Activated naive CD4-positive, alpha-beta T cell treated with Interleukin-2 at 50 U/mL for 16 hours (primary cell): ENCODE data around the gene GLT6D1.
"Not testable (repeated sequence)": the region's sequence is repeated elsewhere in the genome, so short reads cannot be mapped to it uniquely, and the experiment has no call there.

Experiments used
- DNase-seq: peaks from one replicate; pipeline ENCODE4 v3.0.0-alpha.2; 2020

Gene GLT6D1

DNA sequence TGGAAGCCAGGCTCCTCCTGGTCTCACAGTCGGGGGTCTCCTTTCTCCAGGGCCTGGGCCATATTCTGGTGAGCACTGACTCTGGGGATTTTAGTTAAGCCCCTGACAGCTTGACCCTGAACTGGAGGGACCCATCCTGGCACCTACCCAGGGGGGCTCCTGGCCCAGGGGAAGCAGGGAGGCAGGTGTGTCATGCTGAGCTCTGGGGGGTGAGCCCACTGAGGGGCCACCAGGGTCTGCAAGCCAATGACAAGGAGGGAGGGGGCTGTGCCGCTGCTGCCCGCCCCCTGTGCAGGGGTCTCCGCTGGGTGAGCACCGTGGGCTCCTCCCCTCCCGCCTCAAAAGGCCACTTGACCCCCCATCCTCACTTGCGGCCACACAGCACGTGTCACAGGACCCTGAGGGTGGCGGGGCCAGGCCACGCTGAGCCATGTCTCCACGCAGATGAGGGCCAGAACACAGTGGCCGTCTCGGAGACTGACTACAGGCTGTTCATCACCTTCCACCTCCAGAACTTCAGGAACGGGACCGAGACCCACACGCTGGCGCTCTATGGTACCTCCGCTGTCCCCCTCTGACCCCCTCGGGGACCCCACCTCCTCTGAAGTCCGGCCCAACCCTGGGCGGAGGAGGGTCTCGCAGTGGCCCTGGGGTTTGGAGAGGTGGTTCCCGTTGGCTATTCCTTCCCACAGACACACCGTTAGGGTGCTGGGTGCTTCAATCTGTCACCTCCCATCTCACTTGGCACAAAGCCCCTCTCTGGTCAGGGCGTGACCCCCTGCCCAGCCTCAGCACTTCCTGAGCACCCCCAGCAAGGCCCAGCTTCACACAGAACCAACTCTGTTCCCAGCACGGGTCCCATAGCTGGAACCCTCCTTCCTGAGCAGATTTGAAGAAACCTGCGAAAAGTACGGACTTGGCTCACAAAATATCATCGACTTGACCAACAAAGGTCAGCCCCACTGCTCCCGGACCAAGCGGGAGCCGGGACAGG is 25.8 kb upstream of the GLT6D1 start:
- DNase-seq, result no peak

DNA sequence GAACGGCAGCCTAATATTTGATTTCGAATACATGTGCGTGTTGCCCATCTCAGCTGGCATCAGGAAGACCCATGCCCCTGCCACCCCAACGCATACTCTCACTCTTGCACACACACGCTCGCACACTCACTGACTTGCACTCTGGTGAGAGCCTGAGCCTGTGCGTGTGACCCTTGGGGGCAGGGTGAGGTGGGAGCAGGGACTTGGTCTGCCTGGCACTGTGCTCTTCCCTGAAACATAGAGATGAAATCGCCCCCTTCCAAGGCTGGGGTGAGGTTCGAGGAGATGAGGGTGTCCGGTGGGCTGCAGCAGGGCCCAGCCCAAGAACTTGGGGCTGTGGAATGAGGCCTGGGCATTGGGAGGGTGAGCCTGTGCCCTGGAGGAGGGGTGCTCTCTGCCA is 24.9 kb upstream of the GLT6D1 start:
- no peak for DNase-seq

DNA sequence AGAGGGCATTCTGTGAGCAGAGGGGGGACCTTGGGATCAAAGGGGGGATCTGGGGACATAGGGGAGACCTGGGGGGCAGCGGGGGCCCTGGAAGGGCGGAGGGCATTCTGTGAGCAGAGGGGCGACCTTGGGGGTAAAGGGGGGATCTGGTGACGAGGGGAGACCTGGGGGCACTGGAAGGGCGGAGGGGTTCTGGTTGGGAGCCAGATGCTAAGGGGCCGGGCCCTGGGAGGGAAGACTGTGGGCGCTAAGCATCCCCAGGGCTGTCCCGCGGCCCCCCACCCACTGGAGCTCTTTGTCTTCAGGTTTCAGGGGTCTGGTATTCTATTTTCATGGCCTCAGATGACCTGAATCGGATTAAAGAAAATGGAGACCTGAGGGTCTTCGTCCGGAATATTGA is 24.5 kb upstream of the GLT6D1 start:
- no peak for DNase-seq

DNA sequence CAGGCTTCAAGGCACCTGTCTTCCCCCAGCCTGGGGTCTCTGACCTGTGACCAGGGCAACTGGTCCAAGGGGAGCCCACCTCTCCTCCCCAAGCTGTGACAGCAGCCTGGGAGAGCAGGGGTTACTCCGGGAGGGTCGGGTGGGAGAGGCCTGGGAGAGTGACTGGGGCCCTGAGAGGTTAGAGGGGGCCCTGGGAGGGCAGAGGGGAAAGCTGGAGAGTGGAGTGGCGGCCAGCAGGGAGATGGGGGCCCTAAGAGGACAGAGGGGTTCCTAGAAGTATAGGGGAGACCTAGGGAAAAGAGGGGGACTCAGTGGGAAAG is 24.1 kb upstream of the GLT6D1 start:
- no peak for DNase-seq

DNA sequence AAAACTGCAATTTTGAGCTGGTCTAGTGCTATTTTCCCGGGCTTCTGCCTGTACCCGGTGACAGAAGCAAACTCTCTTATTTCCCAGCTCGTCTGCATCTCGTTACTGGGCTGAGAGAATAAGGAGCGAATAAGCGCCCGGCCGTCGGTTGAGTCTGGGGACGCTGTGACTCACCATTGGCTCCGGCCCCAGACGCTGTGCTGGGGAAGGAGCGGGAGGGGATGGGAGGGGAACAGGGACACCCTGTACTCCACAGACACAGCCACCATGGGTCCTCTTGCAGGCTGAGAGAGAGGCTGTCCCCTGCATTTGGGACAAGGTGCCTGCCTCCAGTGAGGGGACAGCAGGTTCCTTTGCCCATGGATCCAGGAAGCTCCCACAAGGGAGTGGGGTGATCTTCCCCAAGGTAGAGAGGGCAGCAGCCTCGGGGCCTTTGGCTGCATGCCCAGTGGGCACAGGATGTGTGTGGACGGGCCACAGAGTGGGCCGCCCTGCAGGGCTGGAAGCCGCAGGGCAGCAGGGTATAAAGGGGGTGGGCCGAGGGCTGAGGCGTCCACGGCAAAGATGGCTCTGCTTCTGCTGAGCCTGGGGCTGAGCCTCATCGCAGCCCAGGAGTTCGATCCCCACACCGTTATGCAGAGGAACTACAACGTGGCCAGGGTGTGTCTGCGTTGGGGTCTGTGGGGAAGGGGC is 23.6 kb upstream of the GLT6D1 start, which contains the start of gene LCN9:
Gene LCN9 (plus strand): TSS at position 552 of the 693 bp plus-strand sequence. CDS start 13 bp downstream, at position 565.
- no peak for DNase-seq

DNA sequence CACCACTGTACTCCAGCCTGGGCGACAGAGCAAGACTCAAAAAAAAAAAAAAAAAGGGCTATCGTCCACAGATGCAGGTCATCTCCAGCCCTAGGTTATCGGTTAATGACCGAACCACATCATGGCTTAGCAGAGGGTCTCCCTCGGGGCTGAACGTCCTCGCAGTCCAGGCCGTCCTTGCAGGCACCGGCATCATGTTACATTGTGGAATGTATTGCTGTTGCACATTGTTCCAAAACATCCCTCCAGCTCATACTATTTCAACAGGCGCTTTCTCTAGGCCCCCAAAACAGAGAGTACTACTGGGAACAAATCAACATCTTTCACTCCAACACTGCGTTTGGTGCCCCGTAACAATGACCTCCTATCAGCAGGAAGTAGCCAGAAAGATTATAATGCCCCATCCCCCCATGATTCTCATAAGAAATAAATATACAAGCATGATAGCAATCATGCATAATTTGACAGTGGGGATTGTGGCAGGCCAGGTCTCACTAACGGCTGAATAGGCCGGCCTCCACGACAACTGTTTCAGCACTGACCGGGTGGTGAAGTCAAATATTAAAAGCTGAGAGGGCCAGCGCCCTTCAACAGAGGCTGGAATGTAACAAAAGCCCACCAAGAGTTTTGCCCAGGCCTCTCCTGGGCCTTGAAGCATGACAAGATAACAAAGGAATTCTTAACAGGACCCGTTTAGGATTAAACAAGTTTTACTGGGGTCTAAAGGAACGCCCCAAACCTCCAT is 22.6 kb upstream of the GLT6D1 start:
- DNase-seq, result no peak

DNA sequence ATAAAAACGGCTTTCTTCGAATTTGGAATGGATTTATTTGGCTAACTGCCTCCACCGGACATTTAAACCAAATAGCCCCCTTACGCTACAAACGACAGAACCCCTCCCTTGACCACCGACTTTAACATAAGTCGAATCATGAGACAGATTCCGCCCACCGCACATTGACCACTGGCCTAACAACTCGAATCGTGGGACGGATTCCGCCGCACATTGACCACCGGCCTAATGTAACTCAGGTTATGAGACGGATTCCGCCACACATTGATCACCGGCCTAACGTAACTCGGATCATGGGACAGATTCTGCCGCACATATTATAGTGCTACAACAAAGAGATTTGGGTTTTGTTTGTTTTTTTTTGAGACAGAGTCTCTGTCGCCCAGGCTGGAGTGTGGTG is 21.1 kb upstream of the GLT6D1 start:
- no peak for DNase-seq

DNA sequence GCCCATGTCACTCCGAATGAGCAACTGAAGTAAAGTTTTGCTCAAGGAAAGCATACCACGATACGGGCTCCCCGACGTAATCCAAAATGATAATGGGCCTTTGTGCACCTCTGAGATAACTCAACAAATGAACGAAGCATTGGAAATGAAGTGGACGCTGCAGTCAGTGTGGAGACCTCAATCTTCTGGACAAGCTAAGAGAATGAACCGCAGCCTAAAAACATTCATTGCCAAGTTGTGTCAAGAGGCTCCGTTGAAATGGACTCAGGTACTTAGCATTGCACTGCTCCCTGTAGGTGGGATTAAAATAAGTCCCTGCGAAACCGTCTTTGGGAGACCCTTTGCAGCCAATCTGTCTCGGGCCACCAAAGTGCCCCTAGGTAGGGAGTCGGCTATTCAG is 19.9 kb upstream of the GLT6D1 start:
- no peak for DNase-seq

DNA sequence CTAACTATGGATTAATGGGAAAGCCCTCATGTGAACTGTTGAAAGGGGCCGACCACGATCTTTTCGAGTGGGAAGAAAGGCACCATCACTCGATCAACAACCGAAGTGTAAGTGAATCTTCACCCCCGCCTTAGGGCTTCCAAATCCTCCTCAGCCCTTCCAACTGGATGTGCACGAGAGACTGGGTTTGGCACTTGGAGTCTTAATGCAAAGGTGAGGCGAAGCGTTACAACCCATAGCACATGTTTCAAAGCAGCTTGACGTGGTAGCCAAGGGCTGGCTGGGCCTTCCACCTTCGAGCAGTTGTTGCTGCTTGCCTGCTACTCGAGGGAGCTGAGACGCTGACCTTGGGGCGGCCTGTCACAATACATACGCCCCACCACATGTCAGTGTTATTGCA is 18.1 kb upstream of the GLT6D1 start:
- no peak for DNase-seq

DNA sequence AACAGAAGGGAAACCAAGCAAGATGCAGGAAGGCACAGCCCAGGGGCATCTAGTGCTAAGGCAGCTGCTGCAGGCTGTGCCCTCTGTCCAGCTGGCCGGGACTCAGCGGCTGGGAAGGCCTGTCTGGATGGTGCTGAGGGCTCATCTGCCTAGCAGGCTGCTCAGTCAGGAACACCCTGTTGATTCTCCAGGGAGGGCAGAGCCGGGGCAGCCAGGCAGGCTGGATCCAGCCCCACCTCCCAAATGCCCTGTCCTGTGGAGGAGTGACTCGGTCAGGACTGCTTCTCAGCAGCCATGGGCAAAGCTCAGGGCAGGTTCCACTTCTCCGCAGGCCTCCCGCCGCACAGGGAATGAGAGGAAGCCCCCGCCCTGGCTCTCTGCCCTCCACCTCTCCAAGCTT is 16.0 kb upstream of the GLT6D1 start:
- DNase-seq, result no peak

DNA sequence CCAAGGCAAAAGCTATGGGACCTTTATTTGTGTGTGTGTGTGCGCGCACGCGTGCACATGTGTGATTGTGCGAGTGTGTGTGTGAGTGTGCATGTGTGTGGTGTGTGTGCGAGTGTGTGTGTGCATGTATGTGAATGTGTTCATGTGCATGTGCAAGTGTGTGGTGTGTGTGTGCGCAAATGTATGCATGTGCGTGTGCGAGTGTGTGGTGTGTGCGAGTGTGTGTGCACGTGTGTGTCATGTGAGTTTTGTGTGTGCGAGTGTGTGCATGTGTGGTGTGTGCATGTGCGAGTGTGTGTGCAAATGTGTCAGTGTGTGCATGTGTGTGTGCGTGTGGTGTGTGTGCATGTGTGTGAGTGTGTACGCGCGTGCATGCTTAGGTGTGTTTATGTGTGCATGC is 11.1 kb upstream of the GLT6D1 start:
- no peak for DNase-seq

DNA sequence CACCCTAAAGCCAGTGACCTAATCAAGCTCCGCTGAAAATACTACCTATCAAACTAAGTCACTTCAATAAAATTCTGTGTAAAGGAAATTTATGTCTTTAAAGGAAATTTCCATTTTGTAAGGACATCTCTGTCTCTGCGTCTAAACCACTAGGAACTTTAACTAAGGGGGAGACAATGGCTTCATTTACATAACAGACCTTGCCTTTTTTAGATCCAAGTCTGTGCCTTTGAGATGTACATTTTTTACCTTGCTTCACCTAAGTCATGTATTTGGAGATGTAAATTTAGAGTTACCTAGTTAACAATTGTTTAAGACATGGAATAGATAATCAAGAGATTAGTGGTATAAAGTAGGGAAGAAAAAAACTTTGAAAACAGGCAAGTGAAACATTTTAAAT is 10.2 kb upstream of the GLT6D1 start:
- DNase-seq, result no peak

DNA sequence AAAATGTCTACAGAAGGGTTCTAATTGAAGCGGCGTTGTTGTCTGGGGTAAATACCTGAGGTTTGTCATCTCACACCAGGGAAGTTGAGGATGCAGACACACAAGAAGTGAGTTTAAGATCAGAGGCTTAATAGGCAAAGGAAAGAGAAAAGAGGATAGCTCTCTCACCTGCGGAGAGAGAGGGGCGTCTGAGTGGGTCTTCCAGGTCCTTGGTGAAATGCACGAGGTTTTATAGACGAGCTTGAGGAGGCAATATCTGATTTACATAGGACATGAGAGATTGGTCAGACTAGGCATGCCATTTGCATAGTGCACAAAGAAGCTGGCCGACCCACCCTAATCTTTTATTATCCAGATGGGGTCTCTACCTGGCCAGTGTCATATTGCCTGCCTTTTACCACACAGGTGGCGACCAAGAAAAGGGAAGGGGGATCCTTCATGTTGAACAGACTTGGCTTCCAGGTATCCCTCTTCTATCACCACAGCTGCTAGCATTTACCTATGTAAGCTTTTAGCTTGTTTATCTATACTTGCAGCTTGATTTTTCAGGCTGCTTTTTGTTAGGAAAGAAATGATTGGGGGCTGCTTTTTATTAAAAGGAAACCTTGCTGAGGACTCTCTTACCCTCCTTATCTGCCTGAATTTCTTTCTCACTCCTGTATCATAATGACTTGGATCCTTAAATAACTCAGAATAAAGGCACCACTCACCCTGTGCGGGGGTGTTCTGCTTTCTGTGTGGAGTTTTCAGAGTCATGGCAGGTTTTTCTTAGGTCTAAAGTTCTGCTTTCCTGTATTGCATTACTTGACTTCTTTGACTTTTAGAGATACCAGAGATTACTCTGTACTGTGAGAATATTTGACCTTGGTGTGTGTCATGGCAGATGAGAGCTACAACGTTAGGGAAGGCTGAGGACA is 9.4 kb upstream of the GLT6D1 start:
- no peak for DNase-seq

DNA sequence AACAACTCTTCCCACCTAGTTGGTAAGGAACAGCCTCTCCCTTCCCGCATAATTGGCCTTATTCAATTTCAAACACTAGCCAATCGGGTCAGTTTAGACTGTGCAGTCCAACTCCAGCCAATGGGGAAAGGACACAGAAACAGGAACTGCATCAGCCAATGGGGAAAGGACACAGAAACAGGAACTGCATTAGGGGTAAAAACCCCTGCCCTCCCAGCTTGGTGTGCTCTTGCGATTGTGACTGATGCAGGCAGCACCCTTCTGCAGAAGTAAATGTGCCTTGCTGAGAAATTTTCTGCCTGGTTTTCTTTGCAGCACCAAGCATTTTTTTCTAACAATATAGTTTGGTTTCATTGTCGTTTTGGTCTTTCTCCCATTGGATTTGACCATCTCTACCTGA is 8.5 kb upstream of the GLT6D1 start:
- no peak for DNase-seq

DNA sequence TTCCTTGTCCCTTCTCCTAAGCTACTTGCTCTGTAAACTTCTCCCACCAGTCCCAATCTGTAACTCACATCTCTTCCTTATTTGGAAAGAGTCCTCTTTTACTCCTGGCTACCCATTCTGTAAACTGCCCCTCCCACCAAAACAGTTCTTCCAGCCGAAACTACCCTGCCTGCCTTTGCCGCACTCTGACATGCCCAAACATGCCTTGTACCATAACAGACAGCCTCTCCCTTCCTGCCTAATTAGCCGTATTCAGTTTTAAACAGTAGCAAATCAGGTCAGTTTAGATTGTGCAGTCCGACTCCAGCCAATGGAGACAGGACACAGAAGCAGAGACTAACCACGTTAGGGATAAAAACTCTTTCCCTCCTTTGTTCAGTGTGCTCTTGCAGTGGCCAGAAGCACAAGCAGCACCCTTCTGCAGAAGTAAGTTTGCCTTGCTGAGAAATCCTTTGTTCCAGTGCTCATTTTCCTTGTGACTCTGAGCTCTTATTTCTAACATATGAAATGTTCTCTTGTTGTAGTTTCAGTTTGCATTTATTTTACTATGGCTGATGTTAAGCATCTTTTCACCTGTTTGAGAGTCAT is 5.4 kb upstream of the GLT6D1 start:
- DNase-seq, result no peak

DNA sequence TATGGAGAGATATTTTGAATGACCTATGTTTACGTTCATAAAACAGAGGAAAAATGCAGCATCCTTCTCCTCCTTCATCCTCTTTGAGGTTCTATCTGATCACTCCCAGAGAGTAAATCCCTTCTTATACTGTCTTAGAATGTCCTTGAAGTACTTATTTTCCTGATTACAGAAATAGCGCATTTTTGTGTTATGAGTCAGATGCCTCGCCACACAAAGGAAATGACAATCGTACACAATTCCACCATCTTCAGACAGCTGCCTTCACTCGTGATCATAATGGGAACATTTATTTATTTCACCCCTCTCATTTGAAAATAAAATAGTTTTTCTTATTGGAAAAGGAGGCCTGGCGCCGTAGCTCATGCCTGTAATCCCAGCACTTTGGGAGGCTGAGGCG is 2.4 kb upstream of the GLT6D1 start:
- DNase-seq, result no peak

DNA sequence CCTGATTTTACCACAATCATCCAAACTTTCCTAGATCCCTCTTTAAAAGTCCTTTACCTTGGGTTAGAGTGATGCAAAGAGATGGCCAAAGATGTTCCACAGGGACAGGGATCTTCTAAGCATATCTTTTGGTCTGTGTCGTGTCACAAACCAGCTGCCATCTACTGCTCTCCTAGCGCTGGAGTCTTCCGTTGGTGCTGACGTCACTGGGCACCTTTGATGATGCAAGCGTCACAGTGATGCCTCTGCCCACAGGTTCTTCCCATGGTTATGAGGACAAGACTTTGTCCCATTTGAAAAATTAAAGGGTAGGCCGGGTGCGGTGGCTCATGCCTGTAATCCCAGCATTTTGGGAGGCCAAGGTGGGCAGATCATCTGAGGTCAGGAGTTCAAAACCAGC is 1.7 kb upstream of the GLT6D1 start:
- no peak for DNase-seq

DNA sequence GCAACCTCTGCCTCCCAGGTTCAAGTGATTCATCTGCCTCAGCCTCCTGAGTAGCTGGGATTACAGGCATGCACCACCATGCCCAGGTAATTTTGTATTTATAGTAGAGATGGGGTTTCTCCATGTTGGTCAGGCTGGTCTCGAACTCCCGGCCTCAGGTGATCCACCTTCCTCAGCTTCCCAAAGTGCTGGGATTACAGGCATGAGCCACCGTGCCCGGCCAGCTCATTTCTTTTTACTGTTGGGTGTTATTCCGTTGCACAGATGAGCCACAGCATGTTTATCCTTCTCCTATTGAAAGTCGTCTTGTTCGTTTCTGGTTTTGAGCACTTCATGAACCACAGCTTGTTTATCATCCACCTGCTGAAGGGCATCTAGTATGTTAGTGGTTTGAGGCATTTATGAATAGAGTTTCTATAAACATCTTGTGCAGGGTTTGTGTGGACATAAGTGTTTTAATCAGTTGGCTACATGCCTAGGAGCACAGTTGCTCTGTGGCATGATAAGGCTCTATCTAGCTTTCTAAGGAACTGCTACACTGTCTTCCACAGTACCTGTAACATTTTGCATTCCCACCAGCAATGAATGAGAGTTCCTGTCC is 2.3 kb downstream of the GLT6D1 start:
- not testable (repeated sequence) for DNase-seq

DNA sequence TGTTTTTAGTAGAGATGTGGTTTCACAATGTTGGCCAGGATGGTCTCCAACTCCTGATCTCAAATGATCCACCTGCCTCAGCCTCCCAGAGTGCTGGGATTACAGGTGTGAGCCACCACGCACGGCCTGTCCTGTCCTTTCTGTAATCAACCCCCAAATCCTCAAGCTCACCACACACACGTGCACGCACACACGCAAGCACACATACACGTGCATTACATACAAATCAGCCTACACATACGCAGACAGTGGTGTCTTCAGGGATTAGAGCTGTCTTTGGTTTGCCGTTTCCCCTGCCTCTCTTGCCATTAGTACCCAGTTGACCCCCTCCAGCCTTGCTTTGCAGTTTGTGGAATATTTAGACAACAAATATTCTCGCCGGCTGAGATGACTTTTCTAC is 6.5 kb downstream of the GLT6D1 start:
- DNase-seq, result no peak

DNA sequence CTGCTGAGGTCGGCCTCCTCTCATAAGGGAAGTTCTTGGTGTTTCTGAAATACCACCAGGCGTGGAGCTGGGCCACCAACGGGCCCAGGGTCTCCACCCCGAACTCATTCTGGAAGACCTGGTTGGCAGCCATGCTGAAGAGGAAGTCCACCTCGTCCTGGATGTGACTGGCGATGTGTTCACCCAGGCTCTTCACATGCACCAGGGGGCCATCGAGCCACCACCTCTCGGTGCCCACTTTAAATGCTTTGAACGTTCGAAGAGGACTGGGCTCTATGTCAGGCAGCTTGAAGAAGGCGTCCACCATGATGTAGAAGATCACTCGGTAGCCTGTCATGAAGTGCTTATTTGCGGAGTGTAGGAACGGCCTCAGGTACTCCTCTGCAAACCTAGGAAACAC is 15.1 kb downstream of the GLT6D1 start:
- DNase-seq, result no peak

DNA sequence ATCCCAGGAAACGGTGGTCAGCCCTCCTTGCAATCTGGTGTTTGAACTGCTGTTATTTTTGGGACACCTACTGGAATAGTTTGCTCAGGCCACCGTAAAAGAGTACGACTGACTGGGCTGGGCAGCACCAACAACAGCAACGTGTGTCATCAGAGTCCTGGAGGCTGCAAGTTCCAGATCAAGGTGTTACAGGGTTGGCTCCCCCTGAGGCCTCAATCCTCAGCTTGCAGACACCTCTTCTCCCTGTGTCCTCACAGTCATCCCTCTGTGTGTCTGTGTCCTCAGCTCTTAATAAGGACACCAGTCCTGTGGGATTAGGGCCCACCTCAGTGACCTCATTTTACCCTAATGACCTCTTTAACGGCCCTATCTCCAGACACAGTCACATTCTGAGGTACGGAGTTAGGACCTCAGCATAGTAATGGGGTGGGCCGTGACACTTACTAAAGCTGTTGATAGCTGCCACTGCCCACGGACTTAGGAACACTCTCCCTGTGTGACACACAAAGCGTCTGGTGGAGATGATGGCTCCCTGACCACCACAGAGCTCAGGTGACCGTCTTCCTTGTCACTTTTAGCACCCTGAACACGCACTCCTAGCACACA is 16.8 kb downstream of the GLT6D1 start:
- DNase-seq, result no peak
